ENCODE data around the gene EIF2S3B.

EIF2S3B gene

DNA sequence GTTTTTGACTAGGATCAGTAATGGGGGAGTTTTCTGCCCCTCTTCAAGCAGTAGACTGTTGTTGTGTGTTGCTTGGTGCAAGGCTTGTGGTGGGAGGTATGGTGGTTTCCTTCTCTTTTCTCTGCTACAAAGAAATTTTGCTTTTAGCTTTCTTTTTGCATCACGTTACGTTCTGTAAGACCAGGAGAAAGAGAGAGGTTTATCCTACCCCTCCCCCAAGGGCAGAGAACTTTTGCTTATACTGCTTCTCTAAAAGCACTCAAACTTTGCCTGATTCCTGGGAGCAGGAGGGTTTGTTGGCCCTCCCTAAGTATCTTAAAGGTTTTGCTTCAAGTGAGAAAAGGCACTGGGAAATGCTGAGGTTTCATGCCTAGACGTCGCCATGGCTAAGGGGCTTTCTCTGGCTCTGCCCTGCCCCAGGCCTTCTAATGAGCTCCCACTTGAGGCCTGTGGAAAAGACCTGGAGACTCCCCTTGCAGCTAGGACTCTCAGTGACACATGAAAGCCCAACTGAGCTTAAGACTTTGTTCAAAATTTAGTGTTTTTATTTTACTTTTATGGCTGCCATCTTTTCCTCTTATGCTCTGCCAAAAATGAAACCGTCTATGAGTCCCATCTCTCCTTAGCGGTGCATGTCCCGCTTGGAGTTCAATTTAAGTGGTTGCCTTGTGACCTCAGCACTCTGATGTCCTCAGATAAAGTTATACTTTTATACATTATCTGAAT, 49.2 kb downstream of the EIF2S3B start:
- DNase-seq = no peak

DNA sequence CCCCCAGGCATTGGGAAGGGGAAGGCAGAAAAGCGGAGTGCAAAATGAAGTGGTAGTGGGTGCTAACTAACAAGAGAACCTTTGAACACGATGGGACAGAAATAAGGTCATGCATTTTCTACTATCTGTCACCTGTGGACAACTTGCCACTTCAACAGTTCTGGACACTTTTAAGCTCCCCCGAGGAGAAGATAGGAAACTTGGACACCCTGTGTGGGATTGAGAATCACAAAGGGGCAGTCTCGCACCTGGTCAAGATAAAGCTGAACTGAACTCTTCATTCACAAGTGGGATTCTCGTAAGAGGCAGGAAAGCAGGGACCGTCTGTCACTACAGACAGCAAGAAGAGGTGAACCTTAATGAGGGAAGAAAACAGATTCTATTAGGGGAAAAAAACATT, 51.6 kb downstream of the EIF2S3B start:
- no peak for DNase-seq

DNA sequence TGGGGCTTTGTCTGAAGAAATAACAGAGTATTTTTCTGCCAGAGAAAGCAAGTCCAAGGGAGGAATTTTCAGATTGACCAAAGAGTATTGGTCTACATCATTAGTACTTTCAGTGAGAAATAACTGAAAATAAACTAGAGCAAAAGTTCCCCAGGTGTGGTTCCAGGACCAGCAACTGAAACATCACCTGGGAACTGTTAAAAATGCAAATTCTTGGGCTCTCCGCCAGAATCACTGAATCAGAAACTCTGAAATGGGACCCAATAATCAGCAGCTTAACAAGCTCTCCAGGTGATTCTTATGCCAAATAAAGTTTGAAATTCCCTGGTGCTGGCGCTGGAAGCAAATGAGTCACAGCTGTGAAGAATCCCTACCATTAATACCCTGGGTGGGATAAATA, 52.1 kb downstream of the EIF2S3B start:
- DNase-seq = no peak

All from activated CD4-positive, alpha-beta T cell treated with anti-CD3 and anti-CD28 coated beads, Interleukin-2, amount 50 U/mL, for 16 hours (primary cell).